Spleen (tissue), 7 donors: ENCODE measurements around the gene SMPDL3B.

Experiments
- CTCF ChIP-seq, 11 experiments: fragments of 200-600 bp in 7 of 11; fragments of 450-650 bp in 4 of 11; sonication (generic) in 4 of 11; IDR thresholded peaks in 8 of 11; conservative IDR thresholded peaks in 3 of 11; 1 replicate in 7 of 11; 2 replicates in 4 of 11; pipeline versions ENCODE4 v1.4.0 to v1.8.0; 2016 to 2021; ENCODE audit warnings: antibody characterized with exemption in 11 of 11, inconsistent platforms in 4 of 11, mild to moderate bottlenecking in 1 of 11
- POLR2A ChIP-seq, 3 donors: fragments of 450-650 bp; IDR thresholded peaks; one replicate each; pipeline ENCODE4 v1.5.1; 2017; ENCODE audit warnings: antibody characterized with exemption in 3 of 3, mild to moderate bottlenecking in 1 of 3
- POLR2AphosphoS5 ChIP-seq, 3 donors: sonication (generic); formaldehyde crosslinking; IDR thresholded peaks; one replicate each; pipeline ENCODE4 v1.5.1; 2017; ENCODE audit warnings: antibody characterized with exemption in 3 of 3
- donor health status: DM: no; HTN: no; CAD: no; lungs with moderate emphysema.
- donor health status: DM: no; HTN: no; CAD: no.
- donor health status: DM: no; HTN: no; CAD: no.

DNA sequence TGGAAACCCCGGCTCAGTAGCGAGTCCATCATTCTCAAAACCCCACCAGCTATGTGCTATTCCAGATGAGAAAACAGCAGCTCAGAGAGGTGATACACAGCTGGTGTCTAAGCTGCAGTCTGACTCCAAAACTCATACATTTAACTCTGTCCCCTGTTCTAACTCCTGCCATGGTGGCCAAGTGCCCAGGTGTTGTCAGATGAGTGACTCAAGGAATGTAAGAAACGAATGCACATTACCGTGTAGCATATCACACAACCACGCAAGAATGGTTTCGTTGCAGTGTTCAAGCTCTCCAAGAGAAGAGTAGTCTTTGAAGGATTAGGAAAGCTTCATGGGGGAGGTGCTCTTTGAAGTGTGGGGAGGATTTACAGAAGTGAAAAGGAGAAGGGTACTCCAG, 20.3 kb downstream of the SMPDL3B start:
- TF ChIP-seq CTCF (IDR thresholded peaks at IDR 0.05 in 8 of 11, conservative IDR thresholded peaks at IDR 0.05 in 3 of 11), result no peak
- TF ChIP-seq POLR2AphosphoS5 (IDR thresholded peaks at IDR 0.05), result no peak
- TF ChIP-seq POLR2A (IDR thresholded peaks at IDR 0.05), result no peak
